HG02678 (cell line): ENCODE measurements around the gene DUSP1.

Experiments used
- ATAC-seq: cut with Tn5 transposase; IDR thresholded peaks from one replicate; pipeline ENCODE4 v1.9.1; 2021; ENCODE audit warnings: mild to moderate bottlenecking, moderate library complexity; ENCODE audit not compliant: unreplicated experiment

DUSP1 gene

DNA sequence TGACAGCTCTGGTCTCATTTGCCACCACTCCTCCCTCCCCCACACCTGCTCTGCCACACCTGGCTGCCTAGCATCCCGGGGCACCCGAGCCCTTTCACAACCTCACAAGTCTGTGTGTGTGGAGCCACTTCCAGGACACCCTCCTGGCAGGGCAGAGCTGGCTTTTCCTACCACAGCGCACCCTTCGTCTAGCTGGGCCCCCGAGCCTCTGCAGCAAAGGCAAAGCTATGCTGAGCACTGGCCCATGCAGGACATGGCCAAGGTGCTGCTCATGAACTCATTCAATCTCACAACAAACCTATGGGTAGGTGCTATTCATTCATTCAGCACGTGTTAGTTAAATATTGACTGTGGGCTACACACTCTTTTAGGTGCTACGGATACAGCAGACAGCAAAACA is 43.4 kb downstream of the DUSP1 start:
- no peak for ATAC-seq

DNA sequence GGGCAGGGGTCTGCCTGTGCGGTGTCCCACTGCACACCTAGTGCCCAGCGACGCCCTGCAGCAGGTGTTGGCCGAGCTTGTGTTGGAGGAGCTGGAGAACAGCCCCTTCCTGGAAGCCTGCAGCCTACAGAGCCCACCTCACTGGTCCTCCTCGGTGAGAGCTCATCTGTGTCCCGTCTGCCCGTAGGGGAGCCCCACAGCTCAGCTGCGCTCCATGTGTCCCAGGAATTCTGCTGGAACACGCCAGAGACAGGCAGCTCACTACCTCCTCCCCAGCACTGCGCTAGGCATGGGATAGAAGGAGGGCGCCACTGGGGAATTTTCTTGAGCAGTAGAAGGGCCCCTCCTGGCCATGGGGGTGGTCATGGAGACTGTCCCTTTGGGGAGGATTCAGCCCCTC is 44.0 kb downstream of the DUSP1 start:
- no peak for ATAC-seq

DNA sequence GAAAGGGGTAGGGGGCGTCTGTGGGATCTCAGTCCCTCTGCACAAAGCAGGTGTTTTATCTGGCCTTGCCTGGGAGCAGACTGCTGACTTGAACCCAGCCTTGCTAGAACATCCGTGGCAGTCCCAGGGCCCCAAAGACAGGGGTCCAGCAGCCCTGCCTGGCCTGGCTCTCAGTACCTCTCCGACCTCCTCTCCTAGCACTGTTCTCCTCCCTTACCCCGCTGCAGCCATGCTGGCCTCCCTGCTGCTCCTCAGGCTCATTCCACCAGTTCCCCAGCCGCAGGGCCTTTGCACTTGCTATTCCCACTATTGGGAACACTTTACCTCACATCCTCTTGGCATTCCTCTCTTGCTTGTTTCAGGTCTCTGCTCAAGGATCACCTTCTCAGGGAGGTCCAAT is 45.2 kb downstream of the DUSP1 start:
- ATAC-seq: no peak

DNA sequence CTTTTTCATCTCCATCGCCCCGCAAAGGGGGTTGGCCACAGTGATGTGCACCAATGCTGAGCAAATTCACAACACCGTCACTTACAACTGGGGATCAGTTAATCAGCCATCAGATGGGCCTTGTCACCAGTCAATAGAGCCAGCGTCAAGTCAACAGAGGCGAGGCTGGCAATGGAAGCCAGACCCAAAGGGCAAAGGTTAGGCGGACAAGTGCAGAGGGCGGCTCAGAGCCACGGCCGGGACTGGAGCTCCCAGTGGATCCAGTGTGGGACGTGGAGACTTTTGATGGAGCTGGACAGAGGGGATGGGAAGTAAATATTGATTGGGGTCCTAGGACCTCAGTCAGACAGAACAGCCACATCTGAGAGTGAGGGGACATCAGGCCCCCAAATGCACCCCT is 45.7 kb downstream of the DUSP1 start:
- ATAC-seq: no peak

DNA sequence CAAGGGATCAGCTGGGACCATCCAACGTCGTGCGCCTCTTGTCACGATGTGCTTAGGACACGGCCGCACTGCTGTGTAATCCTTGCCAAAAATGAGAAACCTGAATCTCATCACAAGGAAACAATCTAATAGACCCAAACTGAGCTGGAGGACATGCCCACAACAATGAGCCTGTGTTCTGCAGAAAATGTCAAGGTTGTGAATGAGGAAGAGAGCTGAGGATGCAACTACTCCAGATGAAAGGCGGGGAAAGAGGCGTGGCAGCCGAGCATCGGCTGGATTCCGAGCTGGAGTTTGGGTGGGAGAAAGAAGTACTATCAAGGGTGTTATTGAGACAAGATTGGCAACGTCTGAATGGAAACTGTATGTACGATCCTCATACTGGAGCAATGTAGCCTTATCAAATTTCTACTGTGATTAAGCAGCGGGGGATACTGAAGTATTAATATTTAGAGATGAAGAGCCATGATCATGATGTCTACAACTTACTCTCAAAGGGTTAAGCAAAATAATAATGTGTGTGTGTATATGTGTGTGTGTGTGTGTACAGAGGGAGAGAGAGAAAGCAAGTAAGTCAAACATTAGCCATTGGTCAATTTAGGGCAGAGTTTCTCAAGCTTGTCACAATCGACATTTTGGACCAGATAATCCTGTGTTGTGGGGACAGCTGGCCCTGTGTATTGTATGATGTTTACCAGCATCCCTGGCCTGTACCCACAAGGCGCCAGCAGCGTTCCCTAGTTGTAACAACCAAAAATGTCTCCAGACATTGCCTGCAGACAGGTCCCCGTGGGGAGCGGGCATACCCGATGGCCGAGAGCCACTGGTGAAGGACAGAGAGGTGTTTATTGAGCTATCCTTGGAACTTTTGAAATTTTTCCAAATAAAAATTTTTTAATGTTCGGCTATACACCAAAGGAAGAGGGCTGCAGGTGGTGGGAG is 46.5 kb downstream of the DUSP1 start:
- ATAC-seq: no peak

DNA sequence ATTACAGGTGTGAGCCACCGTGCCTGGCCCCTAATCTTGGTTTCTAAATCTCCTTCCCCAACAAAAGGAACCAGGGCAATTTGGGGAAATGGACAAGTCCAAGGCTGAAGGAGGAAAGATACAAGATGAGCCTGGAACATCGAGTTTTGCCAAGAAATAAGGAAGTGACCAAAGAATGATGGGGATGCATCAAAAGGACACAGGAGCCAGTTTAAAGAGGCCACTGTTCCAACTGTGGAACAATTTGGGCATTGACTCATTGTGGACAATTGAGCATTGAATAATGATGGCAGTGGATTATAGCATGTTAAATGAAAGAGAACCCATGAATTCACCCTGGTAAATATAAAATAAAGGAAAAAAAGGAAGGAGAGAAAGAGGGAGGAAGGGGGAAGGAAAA is 47.5 kb downstream of the DUSP1 start:
- no peak for ATAC-seq

DNA sequence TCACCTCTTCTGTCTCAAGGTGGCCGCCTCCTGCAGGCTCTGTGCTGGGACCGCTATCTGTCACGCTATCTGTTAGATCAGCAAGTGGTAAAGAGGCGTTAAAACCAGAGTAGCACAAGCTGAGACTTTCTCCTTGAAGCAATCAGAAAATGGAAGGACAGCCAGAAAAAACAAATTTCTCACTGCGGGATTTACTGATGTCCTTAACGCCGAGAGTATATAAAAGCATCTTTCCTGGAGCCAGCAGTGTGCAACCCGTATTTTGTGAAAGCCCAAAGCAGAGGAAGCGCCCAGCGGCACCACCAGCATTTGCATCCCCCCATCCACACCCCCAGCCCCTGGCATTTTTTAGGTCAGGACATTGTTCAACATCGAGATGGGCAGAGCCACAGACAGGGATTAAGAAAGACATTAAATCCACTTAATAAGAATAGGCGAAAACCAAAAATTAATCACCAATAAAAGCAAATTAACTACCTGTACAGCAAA is 48.6 kb downstream of the DUSP1 start:
- ATAC-seq: no peak

DNA sequence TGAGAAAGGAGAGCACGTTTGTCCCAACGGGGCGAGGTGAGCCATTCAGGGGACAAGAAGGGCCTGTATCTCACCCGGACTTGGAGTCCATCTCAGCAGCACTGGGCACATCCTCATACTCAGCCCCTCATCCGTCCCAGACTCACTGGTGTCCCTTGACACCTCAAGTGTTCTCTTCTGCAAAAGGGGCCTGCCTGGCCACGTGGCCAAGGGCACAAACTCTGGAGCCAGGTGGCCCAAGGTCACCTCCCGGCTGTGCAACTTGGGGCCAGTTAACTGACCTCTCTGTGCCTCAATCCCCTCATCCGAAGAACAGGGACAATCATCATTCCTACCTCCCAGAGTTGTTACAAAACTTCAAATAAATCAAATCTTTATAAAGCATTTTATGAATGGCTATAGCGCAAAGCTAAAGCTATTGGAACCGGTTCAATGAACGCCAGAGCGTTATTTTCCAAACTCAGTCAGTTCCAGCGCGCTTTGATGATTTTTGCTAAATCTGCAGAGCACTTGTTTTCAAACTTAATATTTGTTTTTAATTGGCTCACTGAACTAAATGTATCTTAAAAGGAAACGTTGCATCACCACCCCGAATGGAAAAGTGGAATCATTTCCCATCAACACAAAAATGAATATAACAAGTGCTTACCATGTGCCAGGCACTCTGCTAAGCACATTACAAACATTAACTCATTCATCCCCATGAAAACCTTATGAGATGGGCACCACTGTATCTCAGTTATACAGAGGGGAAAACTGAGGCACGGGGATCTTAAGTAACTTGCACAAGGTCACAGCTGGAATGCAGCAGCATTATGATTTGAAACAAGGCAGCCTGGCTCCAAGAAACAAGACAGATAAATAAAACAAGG is 49.3 kb downstream of the DUSP1 start:
- no peak for ATAC-seq

DNA sequence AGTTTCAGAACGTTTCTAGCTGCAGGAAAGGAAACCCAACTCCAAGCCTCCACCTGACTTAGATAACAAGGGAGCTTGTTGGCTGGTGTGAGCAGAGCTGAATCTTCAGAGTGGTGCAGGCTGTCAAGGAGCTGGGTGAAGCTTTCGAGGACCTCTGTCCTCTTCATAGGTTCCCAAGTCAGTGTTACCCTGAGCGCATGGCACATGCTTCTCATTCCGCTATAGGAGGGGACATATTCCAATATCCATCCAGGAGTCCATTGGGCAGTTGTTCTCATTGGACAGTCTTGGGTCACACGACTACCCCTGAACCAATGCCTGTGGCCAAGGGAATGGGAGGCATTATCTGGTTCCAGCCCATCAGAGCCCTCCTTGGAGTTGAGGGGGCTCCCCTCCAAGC is 50.3 kb downstream of the DUSP1 start:
- ATAC-seq: no peak

DNA sequence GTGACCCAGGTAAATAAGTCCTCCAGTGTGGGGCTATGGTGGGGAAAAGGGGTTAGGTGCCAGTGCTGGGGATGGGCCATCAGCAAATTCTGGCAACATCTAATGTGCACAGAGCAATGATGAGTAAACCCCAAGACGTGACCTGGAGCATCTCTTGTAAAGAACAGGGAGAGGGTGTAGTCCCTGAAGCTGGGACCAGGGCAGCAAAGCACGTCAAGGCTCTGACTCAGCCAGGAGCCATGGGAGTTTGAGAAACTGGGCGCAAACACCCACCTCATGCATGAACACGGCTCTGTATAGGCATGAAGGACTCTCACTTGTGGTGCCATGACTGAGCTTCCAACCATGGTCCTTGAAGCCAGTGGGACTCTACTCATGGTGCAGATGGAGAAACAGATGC is 51.8 kb downstream of the DUSP1 start:
- no peak for ATAC-seq

DNA sequence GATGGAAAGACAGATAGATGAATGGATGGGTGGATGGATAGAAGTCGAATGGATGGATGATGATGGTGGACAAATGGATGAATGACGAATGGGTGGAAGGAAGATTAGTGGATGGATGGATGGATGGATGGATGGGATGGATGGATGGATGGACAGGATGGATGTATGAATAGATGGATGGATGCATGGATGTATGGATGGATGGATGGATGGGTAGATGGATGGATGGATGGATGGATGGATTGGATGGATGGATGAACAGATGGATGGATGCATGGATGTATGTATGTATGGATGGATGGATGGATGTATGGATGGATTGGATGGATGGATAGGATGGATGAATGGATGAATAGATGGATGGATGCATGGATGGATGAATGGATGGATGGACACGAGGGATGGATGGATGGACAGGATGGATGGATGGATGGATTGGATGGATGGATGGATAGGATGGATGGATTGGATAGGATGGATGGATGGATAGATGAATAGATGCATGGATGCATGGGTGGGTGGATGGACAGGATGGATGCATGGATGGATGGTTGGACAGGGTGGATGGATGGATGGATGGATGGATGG is 52.4 kb downstream of the DUSP1 start:
- no peak for ATAC-seq
